Measurements from ENCODE around the gene AGMO. TPM values are rescaled to one million over a fixed set of nuclear protein-coding genes. Genes with fewer than 3 reads are reported as not detected.

AGMO gene
- total RNA-seq, 1 donor from 2014 or later: not detected

- intact Hi-C loops (cut with micrococcal nuclease): no loop called here
Measured at GRCh38 chr7:15503603-15504290, 58.1 kb downstream of the AGMO start.

GRCh38 chr7:15498465-15498864 is 63.4 kb downstream of the AGMO start:
- intact Hi-C loops (cut with micrococcal nuclease): no loop called here

GRCh38 chr7:15495170-15495569 is 66.6 kb downstream of the AGMO start:
- intact Hi-C loops (cut with micrococcal nuclease): no loop called here

- intact Hi-C loops (cut with micrococcal nuclease): no loop called here
Measured at GRCh38 chr7:15494711-15495110, 67.1 kb downstream of the AGMO start.

- intact Hi-C loops (cut with micrococcal nuclease): no loop called here
Measured at GRCh38 chr7:15491361-15491760, 70.5 kb downstream of the AGMO start.

GRCh38 chr7:15490291-15490690 is 71.5 kb downstream of the AGMO start:
- intact Hi-C loops (cut with micrococcal nuclease): no loop called here

GRCh38 chr7:15489861-15490260 is 72.0 kb downstream of the AGMO start:
- intact Hi-C loops (cut with micrococcal nuclease): no loop called here

- intact Hi-C loops (cut with micrococcal nuclease): no loop called here
Measured at GRCh38 chr7:15489383-15489782, 72.4 kb downstream of the AGMO start.

GRCh38 chr7:15488401-15488800 is 73.4 kb downstream of the AGMO start:
- intact Hi-C loops (cut with micrococcal nuclease): no loop called here

GRCh38 chr7:15487896-15488295 is 73.9 kb downstream of the AGMO start:
- intact Hi-C loops (cut with micrococcal nuclease): no loop called here

GRCh38 chr7:15485998-15486397 is 75.8 kb downstream of the AGMO start:
- intact Hi-C loops (cut with micrococcal nuclease): no loop called here

GRCh38 chr7:15485431-15485830 is 76.4 kb downstream of the AGMO start:
- intact Hi-C loops (cut with micrococcal nuclease): no loop called here

GRCh38 chr7:15481132-15481531 is 80.7 kb downstream of the AGMO start:
- intact Hi-C loops (cut with micrococcal nuclease): no loop called here

GRCh38 chr7:15478401-15478800 is 83.4 kb downstream of the AGMO start:
- intact Hi-C loops (cut with micrococcal nuclease): no loop called here

- intact Hi-C loops (cut with micrococcal nuclease): no loop called here
Measured at GRCh38 chr7:15476531-15476918, 85.3 kb downstream of the AGMO start.

GRCh38 chr7:15475808-15476530 is 85.8 kb downstream of the AGMO start:
- intact Hi-C loops (cut with micrococcal nuclease): no loop called here

- intact Hi-C loops (cut with micrococcal nuclease): no loop called here
Measured at GRCh38 chr7:15471669-15471950, 90.2 kb downstream of the AGMO start.

GRCh38 chr7:15470825-15471668 is 90.8 kb downstream of the AGMO start:
- intact Hi-C loops (cut with micrococcal nuclease): no loop called here

GRCh38 chr7:15464667-15465121 is 97.1 kb downstream of the AGMO start:
- intact Hi-C loops (cut with micrococcal nuclease): no loop called here

- intact Hi-C loops (cut with micrococcal nuclease): no loop called here
Measured at GRCh38 chr7:15463801-15464666, 97.8 kb downstream of the AGMO start.

- intact Hi-C loops (cut with micrococcal nuclease): no loop called here
Measured at GRCh38 chr7:15462721-15463389, 99.0 kb downstream of the AGMO start.

Measured in T-helper 2 cell treated with Interferon-gamma antibody and Interleukin-4, amounts not matched to agents 100 ng/mL and 5 ng/mL, for 36 hours (primary cell).